HG03520 (cell line): ENCODE data around the gene RAPGEF4.
A peak's percentile ranks its signal among the peaks of the same experiment; 100 is the strongest.

Experiments used
- ATAC-seq: cut with Tn5 transposase; IDR thresholded peaks from one replicate; pipeline ENCODE4 v1.9.1; 2021; ENCODE audit warnings: mild to moderate bottlenecking, moderate library complexity; ENCODE audit not compliant: unreplicated experiment

RAPGEF4 gene

GRCh38 chr2:172894689-172895387 lies 159.2 kb downstream of the RAPGEF4 start:
- no peak for ATAC-seq

- ATAC-seq = no peak
Observed at GRCh38 chr2:172896661-172897081, 161.0 kb downstream of the RAPGEF4 start.

- no peak for ATAC-seq
Observed at GRCh38 chr2:172900871-172901270, 165.2 kb downstream of the RAPGEF4 start.

DNA sequence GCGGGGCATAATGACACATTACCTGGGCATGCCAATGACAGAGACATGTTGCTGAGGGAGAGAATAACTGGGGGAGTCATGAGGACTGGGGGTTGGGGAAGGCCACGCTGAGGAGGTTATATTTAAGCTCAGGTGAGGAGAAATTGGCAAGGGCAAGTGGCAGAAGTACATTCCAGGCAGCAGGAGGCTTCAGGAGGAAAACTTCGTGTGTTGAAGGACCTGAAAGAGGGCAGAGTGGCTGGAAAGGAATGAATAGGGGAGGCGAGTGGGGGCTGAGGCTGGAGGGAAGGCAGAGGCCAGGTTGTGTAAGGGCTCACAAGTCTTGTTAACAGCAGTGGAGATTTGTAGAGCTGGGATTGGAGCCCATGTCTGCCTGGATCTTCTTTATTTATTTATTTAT lies 166.3 kb downstream of the RAPGEF4 start:
- ATAC-seq = no peak

GRCh38 chr2:172904236-172904635 lies 168.6 kb downstream of the RAPGEF4 start:
- no peak for ATAC-seq

DNA sequence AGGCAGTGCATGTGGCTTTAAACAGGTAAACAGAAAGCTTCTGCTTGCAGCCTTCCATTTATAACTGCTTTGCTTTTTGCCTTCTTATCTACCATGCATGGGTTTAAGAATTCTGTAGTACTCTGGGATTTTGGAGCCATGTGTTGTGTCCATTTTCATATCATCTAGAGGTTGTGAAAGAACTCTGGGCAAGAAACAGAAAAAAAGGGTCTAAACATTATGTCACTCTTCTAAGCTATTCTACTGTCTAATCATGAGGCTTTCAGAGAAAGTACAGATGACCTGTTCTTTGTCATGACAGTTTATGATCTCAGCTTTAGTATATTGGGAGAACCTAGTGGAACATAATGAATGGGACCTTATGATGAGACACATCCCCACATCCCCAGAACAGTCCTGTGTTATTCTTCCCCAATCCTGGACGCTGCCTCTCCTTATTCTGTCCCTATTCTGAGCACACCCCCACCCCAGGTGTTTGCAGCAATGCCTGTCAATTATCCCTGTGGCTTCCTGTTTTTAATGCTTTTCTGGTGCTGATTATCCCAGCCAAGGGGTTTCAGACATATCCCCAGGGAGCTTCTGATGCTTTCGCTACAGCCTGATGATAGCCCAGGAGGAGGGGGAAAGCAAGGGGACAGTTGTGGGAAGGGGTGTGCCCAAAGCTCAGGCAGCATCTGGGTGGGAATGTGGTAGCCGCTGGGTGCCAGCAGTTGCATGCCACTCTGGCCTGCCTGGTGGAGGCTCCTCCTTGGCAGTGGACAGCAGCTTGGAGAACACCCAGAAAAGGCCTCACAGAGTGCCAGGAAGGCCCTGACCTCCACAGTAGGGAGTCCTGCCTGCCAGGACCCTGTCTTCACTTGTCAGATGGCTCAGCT lies 170.5 kb downstream of the RAPGEF4 start:
- ATAC-seq = no peak

- ATAC-seq = no peak
Observed at GRCh38 chr2:172908275-172908674, 172.6 kb downstream of the RAPGEF4 start.

DNA sequence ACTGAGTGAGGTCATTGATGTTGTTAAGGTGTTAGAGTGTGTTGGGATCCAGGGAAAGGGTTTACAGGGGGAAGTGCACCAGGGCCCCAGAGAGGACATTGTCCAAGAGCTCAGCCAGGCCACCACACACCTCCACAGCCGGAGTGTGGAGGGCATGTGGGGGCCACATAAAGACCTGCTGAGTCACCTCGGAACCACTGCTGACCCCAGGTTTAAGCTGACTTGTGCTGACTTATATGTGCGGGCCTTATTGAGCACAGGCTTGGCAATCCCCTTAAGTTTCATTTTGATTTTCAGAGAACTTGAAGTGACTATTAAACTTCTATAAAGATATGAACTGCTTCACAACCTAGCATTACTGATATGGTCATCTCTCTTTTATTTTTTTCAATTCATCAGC lies 173.8 kb downstream of the RAPGEF4 start:
- ATAC-seq = no peak

GRCh38 chr2:172912266-172912665 lies 176.6 kb downstream of the RAPGEF4 start:
- ATAC-seq = no peak

DNA sequence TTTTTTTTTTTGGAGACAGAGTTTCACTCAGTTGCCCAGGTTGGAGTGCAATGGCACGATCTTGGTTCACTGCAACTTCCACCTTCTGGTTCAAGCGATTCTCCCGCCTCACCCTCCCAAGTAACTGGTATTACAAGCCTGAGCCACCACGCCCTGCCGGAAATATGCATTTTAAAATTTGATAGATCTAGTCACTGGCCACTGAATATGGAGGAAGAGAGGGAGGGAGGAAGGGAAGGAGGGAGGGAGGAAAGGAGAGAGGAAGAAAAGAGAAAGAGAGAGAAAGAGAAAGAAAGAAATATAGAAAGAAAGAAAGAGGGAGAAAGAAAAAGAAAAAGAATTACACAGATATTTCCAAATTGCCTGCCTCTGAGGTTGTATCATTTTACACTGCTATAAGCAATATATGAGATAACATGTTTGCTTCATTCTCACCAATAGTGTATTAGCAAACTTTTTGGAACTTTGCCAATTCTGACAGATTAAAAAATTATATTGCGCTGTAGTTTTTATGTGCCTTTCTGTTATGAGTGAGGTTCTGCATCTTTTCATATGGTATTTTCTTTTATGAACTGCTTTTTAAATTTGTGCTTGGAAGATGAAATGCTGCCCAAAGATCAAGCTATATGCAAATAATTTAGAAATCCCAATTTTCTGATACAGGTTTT lies 178.8 kb downstream of the RAPGEF4 start:
- no peak for ATAC-seq

DNA sequence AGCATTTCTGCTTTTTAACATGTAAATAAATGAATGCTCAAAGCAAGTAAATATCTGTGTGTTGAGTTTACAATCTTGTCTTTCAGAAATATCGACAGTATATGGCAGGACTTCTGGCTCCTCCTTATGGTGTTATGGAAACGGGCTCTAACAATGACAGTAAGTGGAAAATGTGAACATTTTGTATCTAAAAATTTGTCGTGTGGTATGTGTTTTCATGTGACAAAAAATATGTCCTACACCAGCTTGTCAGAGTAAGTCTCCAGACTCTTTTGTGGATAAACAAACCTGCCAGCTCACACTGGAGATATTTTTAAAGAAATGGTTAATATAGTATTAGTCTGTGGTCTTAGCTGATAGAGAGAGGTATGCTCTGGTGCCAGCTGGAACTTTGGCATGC lies 182.1 kb downstream of the RAPGEF4 start:
- ATAC-seq = no peak

DNA sequence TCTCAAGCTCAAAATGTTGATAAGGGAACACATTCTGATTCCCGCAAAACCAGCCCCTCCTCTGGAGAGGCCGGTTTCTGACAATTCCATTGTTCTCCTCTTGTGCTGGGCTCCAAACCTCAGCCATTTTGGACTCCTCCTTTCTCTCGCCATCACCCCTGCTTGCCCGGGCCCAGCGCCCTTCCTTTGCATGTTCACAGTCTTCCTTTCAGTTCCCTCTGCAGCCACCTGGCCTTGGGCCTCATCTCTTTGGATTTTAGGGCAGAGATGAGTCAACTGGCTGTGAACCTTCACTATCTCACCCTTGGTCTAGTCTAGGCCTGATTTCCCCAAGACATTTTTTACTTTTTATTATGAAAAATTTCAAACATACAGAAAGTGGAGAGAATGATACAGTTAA lies 184.1 kb downstream of the RAPGEF4 start:
- ATAC-seq = peak; percentile 86

DNA sequence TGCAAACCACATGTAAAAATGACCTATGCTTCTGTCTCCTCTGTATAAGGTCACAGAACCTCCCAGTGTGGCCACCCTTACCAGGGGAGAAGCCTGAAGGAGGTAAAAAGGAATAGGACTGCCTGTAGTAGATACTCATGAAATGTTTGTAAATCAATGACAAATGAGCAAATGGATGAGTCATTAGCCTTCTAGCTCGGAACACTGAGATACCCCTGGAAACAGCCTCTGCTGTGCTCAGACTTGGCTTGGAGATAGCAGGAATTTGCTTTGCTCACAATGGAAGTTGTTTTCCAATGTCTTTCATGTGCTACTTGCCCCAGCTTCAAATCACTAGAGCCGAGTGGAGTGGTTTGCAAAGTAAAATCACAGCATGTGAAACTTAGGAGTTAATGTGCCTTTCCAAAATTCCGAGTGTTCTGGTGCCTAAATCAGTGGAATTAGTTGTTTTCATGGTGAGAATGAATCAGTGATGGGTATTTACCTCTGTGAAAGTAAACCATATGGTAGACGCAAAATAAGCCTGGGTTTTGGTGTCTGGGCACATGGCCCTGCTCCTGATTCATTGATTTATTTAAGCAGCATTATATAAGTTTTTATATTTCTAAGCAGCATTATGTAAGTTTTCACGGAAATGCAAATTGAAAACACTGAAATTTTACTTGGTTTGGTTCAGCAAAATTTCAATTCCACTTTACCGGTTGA lies 186.0 kb downstream of the RAPGEF4 start:
- no peak for ATAC-seq

DNA sequence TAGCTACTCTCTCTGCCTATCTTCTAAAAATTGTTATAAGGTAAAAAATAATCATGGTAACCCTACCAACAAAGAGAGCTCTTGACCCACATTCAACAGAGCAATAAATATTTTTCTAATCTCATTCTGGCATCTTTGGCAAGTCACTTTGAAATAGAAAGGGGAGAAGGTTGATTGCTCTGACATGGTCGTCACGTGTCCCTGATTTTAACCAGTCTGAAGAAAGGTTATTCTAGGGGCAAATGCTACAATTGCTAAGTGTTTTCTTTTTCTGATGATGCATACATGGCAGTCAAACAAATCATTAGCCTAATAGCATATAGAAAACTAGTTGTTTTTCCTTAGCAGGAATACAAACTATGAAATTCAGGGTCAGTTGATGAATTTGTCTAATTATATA lies 186.7 kb downstream of the RAPGEF4 start:
- no peak for ATAC-seq

- ATAC-seq = no peak
Observed at GRCh38 chr2:172922815-172923214, 187.2 kb downstream of the RAPGEF4 start.

DNA sequence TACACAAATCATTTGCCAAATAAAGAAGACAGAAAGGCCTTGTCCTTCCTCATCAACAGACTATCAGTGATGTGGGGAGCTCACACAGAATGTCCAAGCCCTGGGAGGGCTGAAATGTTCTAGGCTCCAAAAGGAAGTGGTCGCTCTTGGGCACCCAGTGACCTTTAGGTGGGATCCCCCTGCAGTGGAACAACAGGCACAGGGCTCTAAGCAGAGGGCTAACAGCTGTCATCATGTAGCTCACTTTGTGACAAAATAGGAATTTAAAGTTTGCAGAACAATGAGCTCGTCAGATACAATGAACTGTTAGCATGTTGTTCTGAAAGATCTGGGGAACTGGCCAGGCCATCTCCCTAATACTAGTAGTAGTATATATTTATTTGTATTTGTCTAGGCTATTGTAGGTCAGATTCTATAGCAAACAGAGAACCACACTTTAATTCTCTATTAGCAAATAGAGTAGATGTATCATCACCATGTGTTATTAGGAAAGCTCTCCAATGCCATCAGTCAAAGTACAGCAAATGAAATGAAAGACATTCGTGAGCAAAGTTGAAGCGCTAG lies 188.5 kb downstream of the RAPGEF4 start:
- ATAC-seq = no peak

DNA sequence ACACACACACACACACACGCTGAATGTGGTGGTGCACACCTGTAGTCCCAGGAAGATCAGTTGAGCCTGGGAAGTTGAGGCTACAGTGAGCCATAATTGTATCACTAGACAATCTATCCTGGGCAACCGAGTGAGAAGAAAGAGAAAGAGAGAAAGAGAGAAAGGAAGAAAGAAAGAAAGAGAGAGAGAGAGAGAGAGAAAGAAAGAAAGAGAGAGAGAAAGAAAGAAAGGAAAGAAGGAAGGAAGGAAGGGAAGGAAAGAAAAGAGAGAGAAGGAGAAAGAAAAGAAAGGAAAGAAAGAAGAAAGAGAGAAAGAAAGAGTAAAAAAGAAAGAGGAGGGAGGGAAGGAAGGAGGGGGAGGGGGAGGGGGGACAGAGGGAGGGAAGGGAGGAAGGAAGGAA lies 190.0 kb downstream of the RAPGEF4 start:
- ATAC-seq = no peak

GRCh38 chr2:172926785-172927640 lies 191.4 kb downstream of the RAPGEF4 start:
- no peak for ATAC-seq

- ATAC-seq = no peak
Observed at GRCh38 chr2:172927641-172928357, 192.2 kb downstream of the RAPGEF4 start.
